HepG2 (cell line): ENCODE results near the gene SUPT6H. TPM values are rescaled to one million over a fixed set of nuclear protein-coding genes. Genes with fewer than 3 reads are reported as not detected.

Experiments
- DZIP1 ChIP-seq: sonication (generic); formaldehyde crosslinking; IDR thresholded peaks from 2 replicates; pipeline ENCODE4 v1.5.0; 2020; ENCODE audit warnings: mild to moderate bottlenecking, missing genetic modification reagents
- EP300 ChIP-seq, 3 experiments: sonication (generic) in 1 of 3; formaldehyde crosslinking in 1 of 3; IDR thresholded peaks; 2 replicates each; pipeline versions ENCODE4 v1.5.1 to v1.6.1; 2011 to 2020; ENCODE audit warnings: low read depth in 2 of 3, low read length in 2 of 3, borderline replicate concordance in 1 of 3, improper control_type of control experiment in 1 of 3, mild to moderate bottlenecking in 1 of 3, missing genetic modification reagents in 1 of 3, moderate library complexity in 1 of 3
- HMGXB4 ChIP-seq, 2 experiments: sonication (generic) in 1 of 2; formaldehyde crosslinking in 1 of 2; IDR thresholded peaks; 2 replicates each; pipeline versions ENCODE4 v1.4.0 to v1.6.1; 2018 to 2020; ENCODE audit warnings: missing genetic modification reagents in 2 of 2, borderline replicate concordance in 1 of 2, low read depth in 1 of 2, mild to moderate bottlenecking in 1 of 2, missing biosample characterization in 1 of 2
- JUN ChIP-seq: sonication (generic); formaldehyde crosslinking; IDR thresholded peaks from 2 replicates; pipeline ENCODE4 v1.4.0; 2020; ENCODE audit warnings: mild to moderate bottlenecking, missing genetic modification reagents
- KDM1A ChIP-seq: IDR thresholded peaks from 2 replicates; pipeline ENCODE4 v1.6.1; 2016; ENCODE audit warnings: missing compliant biosample characterization
- NAIF1 ChIP-seq: sonication (generic); formaldehyde crosslinking; IDR thresholded peaks from 2 replicates; pipeline ENCODE4 v1.5.0; 2020; ENCODE audit warnings: mild to moderate bottlenecking, missing genetic modification reagents, borderline replicate concordance
- PITX1 ChIP-seq: sonication (generic); formaldehyde crosslinking; IDR thresholded peaks from 2 replicates; pipeline ENCODE4 v1.5.1; 2020; ENCODE audit warnings: mild to moderate bottlenecking, missing genetic modification reagents
- SNAPC4 ChIP-seq: sonication (generic); formaldehyde crosslinking; IDR thresholded peaks from 2 replicates; pipeline ENCODE4 v1.4.0; 2020; ENCODE audit warnings: mild to moderate bottlenecking, missing genetic modification reagents
- TGIF2 ChIP-seq: IDR thresholded peaks from 2 replicates; pipeline ENCODE4 v1.6.1; 2016; ENCODE audit warnings: control low read depth, missing compliant biosample characterization
- ZNF484 ChIP-seq: sonication (generic); formaldehyde crosslinking; IDR thresholded peaks from 2 replicates; pipeline ENCODE4 v1.5.1; 2020; ENCODE audit warnings: mild to moderate bottlenecking, low read depth, missing genetic modification reagents, borderline replicate concordance
- ZNF576 ChIP-seq: sonication (generic); formaldehyde crosslinking; IDR thresholded peaks from 2 replicates; pipeline ENCODE4 v1.4.0; 2020; ENCODE audit warnings: mild to moderate bottlenecking, missing genetic modification reagents
- ZNF615 ChIP-seq: sonication (generic); formaldehyde crosslinking; IDR thresholded peaks from 2 replicates; pipeline ENCODE4 v1.5.0; 2020; ENCODE audit warnings: mild to moderate bottlenecking, missing genetic modification reagents, borderline replicate concordance
- ZNF616 ChIP-seq: sonication (generic); formaldehyde crosslinking; IDR thresholded peaks from 2 replicates; pipeline ENCODE4 v1.5.0; 2020; ENCODE audit warnings: low read depth, mild to moderate bottlenecking, missing genetic modification reagents
- ZNF678 ChIP-seq: sonication (generic); formaldehyde crosslinking; IDR thresholded peaks from 2 replicates; pipeline ENCODE4 v1.4.0; 2020; ENCODE audit warnings: mild to moderate bottlenecking, missing genetic modification reagents
- ZNF710 ChIP-seq: sonication (generic); formaldehyde crosslinking; IDR thresholded peaks from 2 replicates; pipeline ENCODE4 v1.5.0; 2020; ENCODE audit warnings: mild to moderate bottlenecking, missing genetic modification reagents, borderline replicate concordance
- ZNF776 ChIP-seq: sonication (generic); formaldehyde crosslinking; IDR thresholded peaks from 2 replicates; pipeline ENCODE4 v1.4.0; 2020; ENCODE audit warnings: mild to moderate bottlenecking, missing genetic modification reagents
- polyA plus RNA-seq, 8 experiments: library from polyadenylated mRNA; depleted of rRNA in 3 of 8; stranded (reverse) in 7 of 8; unstranded in 1 of 8; fragments of >200 nt; fragmentation: Illumina TruSeq in 4 of 8; extraction: Trizol in 4 of 8; gene quantifications; 2 replicates each; pipeline versions ENCODE4 v1.2.1 to v1.2.3, GENCODE V29; 2011 to 2016; ENCODE audit warnings: low read depth in 4 of 8, missing spikeins in 1 of 8, mixed read lengths in 1 of 8; ENCODE audit not compliant: insufficient read depth in 1 of 8
- total RNA-seq, 5 experiments: library from RNA; depleted of rRNA; stranded (reverse); fragments of >200 nt; fragmentation: Illumina TruSeq; extraction: Trizol; gene quantifications; 2 replicates each; pipeline ENCODE4 v1.2.3, GENCODE V29; 2016; ENCODE audit warnings: low read depth in 1 of 5

Gene SUPT6H
- total and polyA plus RNA-seq, 2 of the 13 experiments (the other 11 are each of a cell fraction or from before 2014, with no cell fraction given), result 32.7 to 39.9 TPM

GRCh38 chr17:28725166-28725659 is 63.2 kb downstream of the SUPT6H start (continued):
- peak; percentile 45; the same call in 1 of the 2 replicates for TF ChIP-seq SNAPC4 (CRISPR knock-in tag)
- 0 out of 2 replicates have a peak, but pooled peaks have one; percentile 4 for TF ChIP-seq ZNF615 (CRISPR knock-in tag)
- peak; percentile 15; the same call in 1 of the 2 replicates for TF ChIP-seq ZNF576
- 0 out of 2 replicates have a peak, but pooled peaks have one; percentile 38 for TF ChIP-seq TGIF2 (CRISPR knock-in tag)
- TF ChIP-seq JUN (CRISPR knock-in tag), result no peak
- peak; percentile 25; the same call in 1 of the 2 replicates for TF ChIP-seq ZNF710 (CRISPR knock-in tag)
- 0 out of 2 replicates have a peak, but pooled peaks have one; percentile 45 for TF ChIP-seq ZNF484 (CRISPR knock-in tag)
- TF ChIP-seq EP300 (IDR thresholded peaks at IDR 0.05; ENCODE audit: low read depth in 2 of 2, low read length in 2 of 2), result no peak
- no peak for TF ChIP-seq EP300 (CRISPR knock-in tag; IDR thresholded peaks at IDR 0.05; ENCODE audit: borderline replicate concordance)
- TF ChIP-seq ZNF776 (CRISPR knock-in tag), result peak; percentile 6; the same call in 1 of the 2 replicates
- TF ChIP-seq DZIP1 (CRISPR knock-in tag), result no peak
- TF ChIP-seq NAIF1, result peak; percentile 52; the same call in 1 of the 2 replicates
- TF ChIP-seq KDM1A, result no peak
- 0 out of 4 replicates have a peak, but pooled peaks have one; percentile 2 to 53 for TF ChIP-seq HMGXB4 (CRISPR knock-in tag; IDR thresholded peaks at IDR 0.05; ENCODE audit: borderline replicate concordance in 1 of 2, low read depth in 1 of 2)
- TF ChIP-seq ZNF616, result no peak
- no peak for TF ChIP-seq ZNF678 (CRISPR knock-in tag)
- no peak for TF ChIP-seq PITX1 (CRISPR knock-in tag)
